Measurements from ENCODE around the gene XPA. TPM values are rescaled to one million over a fixed set of nuclear protein-coding genes. Genes with fewer than 3 reads are reported as not detected.

The XPA gene
- total and polyA plus RNA-seq, 2 of the 8 experiments (the other 6 are each of a cell fraction or from before 2014, with no cell fraction given): 0.24 to 2.6 TPM

- TF ChIP-seq TEAD4 (IDR thresholded peaks at IDR 0.05; ENCODE audit: low read depth, low read length) (no peak), RXRA (IDR thresholded peaks at IDR 0.05; ENCODE audit: insufficient read depth, low read depth, low read length) (no peak), TAF7 (optimal IDR thresholded peaks at IDR 0.05; ENCODE audit: borderline replicate concordance, low read depth, low read length) (no peak), CTBP2 (IDR thresholded peaks at IDR 0.05; ENCODE audit: borderline replicate concordance, insufficient read depth, insufficient read length, low read length) (no peak), EP300 (IDR thresholded peaks at IDR 0.05; ENCODE audit: borderline replicate concordance in 1 of 2, low read depth in 2 of 2, low read length in 2 of 2) (no peak), ATF3 (IDR thresholded peaks at IDR 0.05; ENCODE audit: insufficient read depth, low read depth, low read length) (no peak)
These were observed 56.8 kb downstream of the XPA start (continued) for GRCh38 chr9:97640325-97640724.
